OCI-LY1 (cell line): ENCODE results near the gene PROCA1.
"Not testable (repeated sequence)": the region's sequence is repeated elsewhere in the genome, so short reads cannot be mapped to it uniquely, and the experiment has no call there.

Experiments used
- H2AFZ ChIP-seq: fragments of 200-600 bp; sonication (generic), shearing (Covaris generic); 2 replicates; pipeline ENCODE4 v1.6.0; 2014; ENCODE audit warnings: antibody characterized with exemption, mild to moderate bottlenecking, low read length
- H3F3A ChIP-seq: fragments of 200-600 bp; sonication (generic), shearing (Covaris generic); 2 replicates; pipeline ENCODE4 v1.6.0; 2014; ENCODE audit warnings: mild to moderate bottlenecking, antibody characterized with exemption, low read length, moderate library complexity; ENCODE audit not compliant: insufficient read depth
- H3K27ac ChIP-seq: fragments of 200-600 bp; sonication (generic); 2 replicates; pipeline ENCODE4 v1.5.1; 2014; ENCODE audit warnings: low read length, mixed run types, mild to moderate bottlenecking, low read depth; ENCODE audit not compliant: poor library complexity, severe bottlenecking
- H3K27me3 ChIP-seq: fragments of 200-600 bp; sonication (generic); 2 replicates; pipeline ENCODE4 v1.6.0; 2014; ENCODE audit warnings: antibody characterized with exemption, mild to moderate bottlenecking, low read length, moderate library complexity; ENCODE audit not compliant: insufficient read depth
- H3K36me3 ChIP-seq: fragments of 200-600 bp; sonication (generic); 2 replicates; pipeline ENCODE4 v1.6.1; 2014; ENCODE audit warnings: mild to moderate bottlenecking, antibody characterized with exemption, low read length, moderate library complexity, mixed read lengths; ENCODE audit not compliant: insufficient read depth
- H3K4me1 ChIP-seq: fragments of 200-600 bp; sonication (generic); 2 replicates; pipeline ENCODE4 v1.5.1; 2014; ENCODE audit warnings: mild to moderate bottlenecking, low read length, moderate library complexity; ENCODE audit not compliant: insufficient read depth, severe bottlenecking
- H3K4me2 ChIP-seq: fragments of 200-600 bp; sonication (generic), shearing (Covaris generic); 2 replicates; pipeline ENCODE4 v1.6.1; 2014; ENCODE audit warnings: low read length
- H3K4me3 ChIP-seq: fragments of 200-600 bp; sonication (generic); 2 replicates; pipeline ENCODE4 v1.5.1; 2014; ENCODE audit warnings: low read length, low read depth, mild to moderate bottlenecking, mixed read lengths; ENCODE audit not compliant: poor library complexity, severe bottlenecking
- H3K79me2 ChIP-seq: fragments of 200-600 bp; shearing (Covaris generic); 2 replicates; pipeline ENCODE4 v1.6.1; 2016; ENCODE audit warnings: mixed run types, low read length, mixed read lengths; ENCODE audit not compliant: insufficient read depth
- H3K9ac ChIP-seq: fragments of 200-600 bp; sonication (generic), shearing (Covaris generic); 2 replicates; pipeline ENCODE4 v1.6.1; 2014; ENCODE audit warnings: mild to moderate bottlenecking, low read length, mixed read lengths
- H3K9me2 ChIP-seq: fragments of 200-600 bp; sonication (generic), shearing (Covaris generic); 2 replicates; pipeline ENCODE4 v1.6.1; 2014; ENCODE audit warnings: low read depth, mild to moderate bottlenecking, low read length, mixed read lengths
- H3K9me3 ChIP-seq: fragments of 200-600 bp; shearing (Covaris generic); 2 replicates; pipeline ENCODE4 v1.6.1; 2014; ENCODE audit warnings: low read length, mixed read lengths
- H4K20me1 ChIP-seq: fragments of 200-600 bp; sonication (generic), shearing (Covaris generic); 2 replicates; pipeline ENCODE4 v1.6.0; 2016; ENCODE audit warnings: mild to moderate bottlenecking, low read length; ENCODE audit not compliant: insufficient read depth
- CTCF ChIP-seq: fragments of 200-600 bp; sonication (generic), shearing (Covaris generic); IDR thresholded peaks from 2 replicates; pipeline ENCODE4 v1.5.1; 2017; ENCODE audit warnings: mild to moderate bottlenecking, antibody characterized with exemption, low read length, moderate library complexity, mixed read lengths
- EZH2 ChIP-seq: fragments of 200-600 bp; sonication (generic), shearing (Covaris generic); IDR thresholded peaks from 2 replicates; pipeline ENCODE4 v1.8.0; 2017; ENCODE audit warnings: borderline replicate concordance, mixed run types, mild to moderate bottlenecking, antibody characterized with exemption, low read length, moderate library complexity, mixed read lengths

The PROCA1 gene

DNA sequence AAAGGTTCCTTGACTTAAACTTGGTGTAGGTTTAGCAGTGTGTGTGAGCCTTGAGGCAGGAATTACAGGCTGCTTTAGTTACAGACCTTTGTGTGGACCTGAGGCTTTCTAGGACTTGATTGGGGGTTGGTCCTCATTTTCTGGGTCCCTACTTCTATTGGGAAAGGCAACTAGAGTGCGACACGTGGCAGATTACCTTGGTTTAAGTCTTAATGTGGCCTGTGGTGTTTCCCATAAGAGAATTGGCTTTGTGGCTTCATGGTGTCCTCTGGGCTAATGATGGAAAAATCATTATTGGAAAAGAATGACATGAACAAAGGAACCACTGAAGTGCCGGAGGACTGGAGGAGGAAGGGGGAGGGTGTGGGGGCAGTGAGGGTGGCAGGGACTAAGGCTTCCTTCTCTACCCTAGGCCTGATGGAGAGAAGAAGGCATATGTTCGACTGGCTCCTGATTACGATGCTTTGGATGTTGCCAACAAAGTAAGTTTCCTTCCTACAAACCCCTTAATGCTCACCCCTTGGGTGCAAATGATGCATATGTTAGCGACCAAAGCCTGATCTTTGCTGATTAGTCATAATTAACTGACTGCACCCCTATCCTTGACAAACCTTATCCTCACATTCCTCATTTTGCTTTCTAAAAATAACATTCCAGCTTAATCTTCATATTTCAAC, 11.6 kb upstream of the PROCA1 start:
- peaks cover 18% of the 10 kb centered on the region for H3K79me2 ChIP-seq
- peak overlapping the region; percentile 91 for H3K27ac ChIP-seq
- H3K27me3 ChIP-seq = no peaks in the 10 kb centered on the region
- no peak overlapping the region for H2AFZ ChIP-seq
- no peaks in the 10 kb centered on the region for H3K9me3 ChIP-seq
- peak overlapping the region; percentile 94 for H3K4me2 ChIP-seq
- peaks cover 67% of the 10 kb centered on the region for H3K4me1 ChIP-seq
- peaks cover 20% of the 10 kb centered on the region for H3F3A ChIP-seq
- H3K36me3 ChIP-seq = peaks cover 56% of the 10 kb centered on the region
- TF ChIP-seq CTCF = no peak
- TF ChIP-seq EZH2 = no peak
- H4K20me1 ChIP-seq = no peaks in the 10 kb centered on the region
- no peak overlapping the region; the same call in 1 of the 2 replicates for H3K9ac ChIP-seq
- peak overlapping the region; percentile 97 for H3K4me3 ChIP-seq
- no peaks in the 10 kb centered on the region for H3K9me2 ChIP-seq

DNA sequence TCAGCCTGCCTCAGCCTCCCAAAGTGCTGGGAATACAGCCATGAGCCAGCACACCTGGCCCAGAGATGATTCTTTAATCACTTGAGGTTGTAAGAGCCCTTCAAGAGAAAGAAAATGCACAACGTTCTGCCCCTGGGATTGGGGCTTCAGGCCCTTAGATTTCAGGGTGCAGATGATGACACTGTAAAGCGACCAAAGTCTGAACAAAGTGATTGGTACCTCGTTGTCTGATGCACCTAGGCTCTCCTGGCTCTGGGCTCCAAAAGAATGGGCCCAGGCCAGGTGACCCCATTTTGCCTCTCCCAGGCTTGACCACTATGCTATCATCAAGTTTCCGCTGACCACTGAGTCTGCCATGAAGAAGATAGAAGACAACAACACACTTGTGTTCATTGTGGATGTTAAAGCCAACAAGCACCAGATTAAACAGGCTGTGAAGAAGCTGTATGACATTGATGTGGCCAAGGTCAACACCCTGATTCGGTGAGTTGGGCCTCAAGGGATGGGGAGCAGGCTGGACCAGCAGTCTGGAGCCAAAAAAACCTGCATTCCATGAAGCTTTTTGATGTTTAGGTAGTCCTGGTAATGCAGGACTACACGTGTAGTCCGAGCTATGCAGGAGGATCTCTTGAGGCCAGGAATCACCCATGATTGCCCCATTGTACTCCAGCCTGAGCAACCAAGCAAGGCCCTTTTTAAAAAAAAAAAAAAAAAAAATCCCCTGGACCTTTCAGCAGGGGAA, 10.9 kb upstream of the PROCA1 start:
- no peaks in the 10 kb centered on the region for H3K27me3 ChIP-seq
- peaks cover 66% of the 10 kb centered on the region for H3K4me1 ChIP-seq
- peak overlapping the region; percentile 41; the same call in 1 of the 2 replicates for H3K9ac ChIP-seq
- peak overlapping the region; percentile 91 for H3K27ac ChIP-seq
- H3K9me2 ChIP-seq = no peaks in the 10 kb centered on the region
- no peak for TF ChIP-seq CTCF
- TF ChIP-seq EZH2 = no peak
- peaks cover 20% of the 10 kb centered on the region for H3F3A ChIP-seq
- peaks cover 18% of the 10 kb centered on the region for H3K79me2 ChIP-seq
- H3K36me3 ChIP-seq = peaks cover 56% of the 10 kb centered on the region
- H4K20me1 ChIP-seq = no peaks in the 10 kb centered on the region
- H3K4me2 ChIP-seq = peak overlapping the region; percentile 94
- no peaks in the 10 kb centered on the region for H3K9me3 ChIP-seq
- H2AFZ ChIP-seq = no peak overlapping the region
- H3K4me3 ChIP-seq = peak overlapping the region; percentile 97

DNA sequence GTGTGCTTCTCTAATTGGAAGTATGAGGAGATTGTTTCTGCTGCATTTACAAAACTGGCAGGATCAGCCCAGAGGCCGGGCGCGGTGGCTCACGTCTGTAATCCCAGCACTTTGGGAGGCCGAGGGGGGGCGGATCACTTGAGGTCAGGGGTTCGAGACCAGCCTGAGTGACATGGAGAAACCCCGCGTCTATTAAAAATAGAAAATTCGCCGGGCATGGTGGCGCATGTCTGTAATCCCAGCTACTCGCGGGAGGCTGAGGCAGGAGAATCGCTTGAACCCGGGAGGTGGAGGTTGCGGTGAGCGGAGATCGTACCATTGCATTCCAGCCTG, 9.3 kb upstream of the PROCA1 start:
- Histone ChIP-seq H3K36me3 (peaks cover 56% of the 10 kb centered on the region), H3K27ac (peak overlapping the region; percentile 91), H3F3A (peaks cover 20% of the 10 kb centered on the region), H3K4me2 (peak overlapping the region; percentile 94), H3K4me1 (peaks cover 66% of the 10 kb centered on the region), H3K79me2 (peaks cover 18% of the 10 kb centered on the region), H3K4me3 (peak overlapping the region; percentile 97), H3K9ac (peak overlapping the region; percentile 98)
- not testable (repeated sequence) for H4K20me1 ChIP-seq, H3K9me2 ChIP-seq, H2AFZ ChIP-seq, H3K27me3 ChIP-seq, H3K9me3 ChIP-seq
